Thoracic aorta (tissue), 2 donors: ENCODE data around the gene ATG13. TPM values are rescaled to one million over a fixed set of nuclear protein-coding genes. Genes with fewer than 3 reads are reported as not detected.

Experiments
- ATAC-seq: fragments of 150-250 bp; one replicate; pipeline ENCODE4 v1.8.0; 2017; ENCODE audit warnings: low read depth; ENCODE audit not compliant: insufficient number of reproducible peaks, low FRiP score
- DNase-seq: peaks from one replicate; pipeline ENCODE4 v3.0.0-alpha.2; 2020; ENCODE audit warnings: low spot score
- H3K27ac ChIP-seq, 2 donors: fragments of 200-600 bp; sonication (generic); 1 replicate in 1 of 2; 2 replicates in 1 of 2; pipeline ENCODE4 v1.5.1; 2016; ENCODE audit warnings: mild to moderate bottlenecking in 2 of 2, moderate library complexity in 2 of 2
- H3K27me3 ChIP-seq: fragments of 200-600 bp; sonication (generic); replicated peaks from 2 replicates; pipeline ENCODE4 v1.6.0; 2016; ENCODE audit warnings: mild to moderate bottlenecking; ENCODE audit not compliant: insufficient read depth
- H3K36me3 ChIP-seq: fragments of 200-600 bp; sonication (generic); one replicate; pipeline ENCODE4 v1.5.1; 2016
- H3K4me1 ChIP-seq, 2 donors: fragments of 200-600 bp; sonication (generic); 1 replicate in 1 of 2; 2 replicates in 1 of 2; pipeline versions ENCODE4 v1.5.1 to v1.6.0; 2016; ENCODE audit warnings: low read depth in 2 of 2, mild to moderate bottlenecking in 1 of 2; ENCODE audit not compliant: control insufficient read depth in 1 of 2
- H3K4me3 ChIP-seq: fragments of 200-600 bp; sonication (generic); 2 replicates; pipeline ENCODE4 v1.5.1; 2016; ENCODE audit warnings: mild to moderate bottlenecking
- H3K9me3 ChIP-seq: fragments of 200-600 bp; sonication (generic); 2 replicates; pipeline ENCODE4 v1.5.1; 2016
- total RNA-seq, 2 donors: library from RNA; depleted of rRNA; stranded (reverse); fragments of >200 nt; gene quantifications; one replicate each; pipeline versions ENCODE4 v1.1.0 to v1.2.3, GENCODE V29; 2016
- TF ChIP-seq, protein P1 (sequence below): fragments of 200-600 bp; sonication (generic); IDR thresholded peaks from one replicate; pipeline ENCODE4 v1.5.1; 2019; ENCODE audit warnings: antibody characterized with exemption

Gene ATG13
- total RNA-seq, 2 donors from 2014 or later = 121 to 144 TPM

DNA sequence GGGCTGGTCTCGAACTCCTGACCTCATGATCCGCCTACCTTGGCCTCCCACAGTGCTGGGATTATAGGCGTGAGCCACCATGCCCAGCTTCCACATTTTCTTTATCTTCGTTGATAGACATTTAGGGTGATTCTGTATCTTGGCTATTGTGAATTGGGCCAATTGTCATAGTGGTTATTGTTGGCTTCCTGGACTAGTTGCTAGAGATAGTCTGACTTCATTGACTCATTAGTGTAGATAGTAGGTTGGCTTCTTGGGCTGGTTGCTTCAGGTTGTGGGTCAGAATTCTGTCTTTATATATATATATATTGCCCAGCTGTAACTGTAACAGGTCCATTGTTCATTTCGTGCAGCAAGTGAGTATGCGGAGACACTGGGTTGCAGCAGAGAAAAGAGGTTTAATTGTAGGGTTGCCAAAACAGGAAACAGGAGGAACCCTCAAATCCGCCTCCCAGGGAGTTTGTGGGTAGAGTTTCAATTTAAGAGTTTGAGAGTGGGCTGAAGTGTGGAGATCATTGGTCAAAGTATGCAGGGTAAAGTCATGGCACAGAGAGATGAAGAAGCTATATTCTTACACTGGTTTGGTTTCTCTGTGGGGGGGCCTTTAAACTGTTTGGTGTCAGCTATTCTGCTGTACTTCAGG is 22.0 kb downstream of the ATG13 start:
- DNase-seq = no peak

DNA sequence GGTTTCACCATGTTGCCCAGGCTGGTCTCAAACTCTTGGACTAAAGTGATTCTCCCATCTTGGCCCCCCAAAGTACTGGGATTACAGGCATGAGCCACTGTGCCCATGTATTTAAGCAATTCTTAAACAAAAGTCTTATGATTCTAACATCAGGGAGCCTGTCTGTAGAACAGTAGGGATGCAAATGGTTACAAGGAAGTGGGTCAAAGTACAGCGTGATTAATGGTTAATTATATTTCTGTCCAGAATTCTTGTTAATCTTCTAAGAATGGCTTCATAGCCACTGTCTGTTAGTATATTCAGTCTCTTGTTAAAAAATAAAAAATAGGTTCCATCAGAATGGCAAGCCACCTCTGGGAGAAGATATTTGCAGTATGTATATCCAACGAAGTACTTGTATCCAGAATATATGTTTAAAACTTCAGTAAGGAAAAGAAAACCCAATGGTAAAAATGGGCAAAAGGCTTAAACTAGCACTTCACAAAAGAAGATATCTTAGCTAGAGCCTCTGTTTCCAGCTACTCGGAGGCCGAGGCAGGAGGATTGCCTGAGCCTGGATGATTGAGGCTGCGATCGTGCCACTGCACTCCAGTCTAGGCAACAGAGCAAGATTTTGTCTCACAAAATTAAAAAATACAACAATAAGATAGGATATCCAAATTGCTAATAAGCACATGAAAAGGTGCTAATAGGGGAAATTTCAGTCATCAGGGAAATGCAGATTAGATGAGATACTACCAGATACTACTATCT is 22.9 kb downstream of the ATG13 start:
- Histone ChIP-seq H3K4me1 (no peaks in the 10 kb centered on the region), H3K9me3 (no peaks in the 10 kb centered on the region), H3K4me3 (no peak overlapping the region), H3K27ac (no peak overlapping the region), H3K27me3 (no peaks in the 10 kb centered on the region), H3K36me3 (peaks cover 11% of the 10 kb centered on the region)
- no peak for ATAC-seq
- TF ChIP-seq, protein P1, sequence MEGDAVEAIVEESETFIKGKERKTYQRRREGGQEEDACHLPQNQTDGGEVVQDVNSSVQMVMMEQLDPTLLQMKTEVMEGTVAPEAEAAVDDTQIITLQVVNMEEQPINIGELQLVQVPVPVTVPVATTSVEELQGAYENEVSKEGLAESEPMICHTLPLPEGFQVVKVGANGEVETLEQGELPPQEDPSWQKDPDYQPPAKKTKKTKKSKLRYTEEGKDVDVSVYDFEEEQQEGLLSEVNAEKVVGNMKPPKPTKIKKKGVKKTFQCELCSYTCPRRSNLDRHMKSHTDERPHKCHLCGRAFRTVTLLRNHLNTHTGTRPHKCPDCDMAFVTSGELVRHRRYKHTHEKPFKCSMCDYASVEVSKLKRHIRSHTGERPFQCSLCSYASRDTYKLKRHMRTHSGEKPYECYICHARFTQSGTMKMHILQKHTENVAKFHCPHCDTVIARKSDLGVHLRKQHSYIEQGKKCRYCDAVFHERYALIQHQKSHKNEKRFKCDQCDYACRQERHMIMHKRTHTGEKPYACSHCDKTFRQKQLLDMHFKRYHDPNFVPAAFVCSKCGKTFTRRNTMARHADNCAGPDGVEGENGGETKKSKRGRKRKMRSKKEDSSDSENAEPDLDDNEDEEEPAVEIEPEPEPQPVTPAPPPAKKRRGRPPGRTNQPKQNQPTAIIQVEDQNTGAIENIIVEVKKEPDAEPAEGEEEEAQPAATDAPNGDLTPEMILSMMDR = no peak
- DNase-seq = no peak

More for the DNA sequence above, 22.0 kb downstream of the ATG13 start:
- Histone ChIP-seq H3K27ac (no peak overlapping the region), H3K4me3 (no peak overlapping the region), H3K36me3 (peaks cover 4% of the 10 kb centered on the region), H3K27me3 (no peaks in the 10 kb centered on the region), H3K4me1 (no peaks in the 10 kb centered on the region), H3K9me3 (no peaks in the 10 kb centered on the region)
- no peak for ATAC-seq
- TF ChIP-seq, protein P1 = no peak

DNA sequence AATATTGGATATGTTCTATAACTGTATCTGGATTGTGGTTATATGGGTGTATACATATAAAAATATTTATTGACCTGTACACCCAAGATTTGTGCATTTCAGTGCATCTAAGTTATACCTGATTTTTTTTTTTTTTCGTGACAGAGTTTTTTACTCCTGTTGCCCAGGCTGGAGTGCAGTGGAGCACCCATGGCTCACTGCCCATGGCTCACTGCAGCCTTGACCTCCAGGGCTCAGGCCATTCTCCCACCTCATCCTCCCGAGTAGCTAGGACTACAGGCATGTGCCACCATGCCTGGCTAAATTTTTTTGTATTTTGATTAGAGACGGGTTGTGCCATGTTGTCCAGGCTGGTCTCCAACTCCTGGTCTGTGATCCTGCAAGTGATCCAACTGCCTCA is 24.3 kb downstream of the ATG13 start:
- TF ChIP-seq, protein P1 = no peak
- H3K4me1 ChIP-seq = no peaks in the 10 kb centered on the region
- H3K27me3 ChIP-seq = no peaks in the 10 kb centered on the region
- DNase-seq = no peak
- H3K27ac ChIP-seq = no peak overlapping the region
- H3K36me3 ChIP-seq = peaks cover 22% of the 10 kb centered on the region
- ATAC-seq = no peak
- H3K9me3 ChIP-seq = no peaks in the 10 kb centered on the region
- no peak overlapping the region for H3K4me3 ChIP-seq

DNA sequence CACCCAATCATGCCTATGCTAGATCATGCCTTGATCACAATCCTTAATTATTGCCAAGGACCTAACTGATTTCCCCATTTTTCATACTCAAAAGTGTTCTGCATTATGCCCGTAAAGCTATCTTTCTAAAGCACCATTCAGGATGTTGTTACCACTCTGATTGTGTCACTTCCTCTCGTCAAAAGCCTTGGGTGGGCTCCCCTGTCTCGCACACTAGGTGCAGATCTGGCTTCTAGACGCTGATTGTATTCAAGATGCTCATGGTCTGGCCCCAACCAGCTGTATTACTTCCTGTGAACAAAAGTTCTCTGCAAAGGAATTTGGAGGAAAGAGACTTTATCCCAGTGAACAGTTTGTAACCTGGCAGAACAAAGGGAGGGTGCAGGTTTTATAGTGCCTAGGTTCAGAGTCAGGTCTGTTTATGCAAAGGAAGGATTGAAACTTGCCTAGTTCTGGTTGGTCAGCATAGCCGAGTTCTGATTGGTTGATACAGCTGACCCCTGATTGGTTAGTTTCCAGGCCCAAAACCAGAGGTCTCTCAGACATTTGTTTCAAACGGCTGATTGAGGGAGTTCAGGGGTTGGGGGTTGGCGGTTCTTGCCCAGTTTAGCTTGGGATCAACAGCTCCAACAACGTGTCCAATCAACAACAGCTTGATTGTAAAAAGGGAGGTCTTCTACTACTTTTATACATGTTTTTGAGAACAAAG is 25.4 kb downstream of the ATG13 start:
- TF ChIP-seq, protein P1 = no peak
- Histone ChIP-seq H3K4me3 (no peak overlapping the region), H3K9me3 (no peaks in the 10 kb centered on the region), H3K27me3 (no peaks in the 10 kb centered on the region), H3K36me3 (peaks cover 31% of the 10 kb centered on the region), H3K27ac (no peak overlapping the region), H3K4me1 (peaks cover 2 to 6% of the 10 kb centered on the region in 2 donors)
- no peak for ATAC-seq
- no peak for DNase-seq

DNA sequence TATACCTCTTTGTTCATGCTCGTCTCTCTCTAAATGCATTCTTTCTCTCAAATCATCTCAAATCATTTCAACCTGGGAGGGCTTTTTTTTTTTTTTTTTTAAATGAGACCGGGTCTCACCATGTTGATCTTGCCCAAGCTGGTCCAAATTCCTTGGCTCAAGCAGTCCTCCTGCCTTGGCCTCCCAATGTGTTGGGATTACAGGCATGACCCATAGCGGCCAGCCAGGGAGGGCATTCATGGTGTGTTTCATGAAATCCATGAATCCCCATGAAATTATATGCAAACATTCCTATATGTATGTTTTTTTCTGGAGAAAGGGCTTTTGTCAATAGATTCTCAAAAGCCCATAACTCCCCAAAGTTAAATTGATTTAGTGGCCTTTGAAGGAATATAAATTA is 26.2 kb downstream of the ATG13 start:
- Histone ChIP-seq H3K4me1 (peaks cover 9 to 14% of the 10 kb centered on the region in 2 donors), H3K27me3 (no peaks in the 10 kb centered on the region), H3K36me3 (peaks cover 31% of the 10 kb centered on the region), H3K27ac (no peak overlapping the region), H3K9me3 (no peaks in the 10 kb centered on the region), H3K4me3 (no peak overlapping the region)
- TF ChIP-seq, protein P1 = no peak
- no peak for ATAC-seq
- no peak for DNase-seq
